Islet of Langerhans (tissue), 1 donor: ENCODE data around the gene DBP.
"Not testable (repeated sequence)": the region's sequence is repeated elsewhere in the genome, so short reads cannot be mapped to it uniquely, and the experiment has no call there.

Experiments used
- FAIRE-seq: peaks from one replicate; lab custom pipeline; 2011; peaks lifted over from hg19 to GRCh38; lab: Jason Lieb, UNC

DBP gene

GRCh38 chr19:48636859-48637448 is at the start of gene DBP:
Gene DBP (minus strand): TSS chr19:48637379. CDS start chr19:48636994, 385 bp downstream.
- FAIRE-seq: no peak

- FAIRE-seq: not testable (repeated sequence)
Observed at GRCh38 chr19:48686637-48687036, 49.5 kb upstream of the DBP start.

GRCh38 chr19:48686088-48686487 is 48.9 kb upstream of the DBP start:
- FAIRE-seq: no peak

GRCh38 chr19:48685583-48685982 is 48.4 kb upstream of the DBP start:
- no peak for FAIRE-seq

- FAIRE-seq: no peak
Observed at GRCh38 chr19:48683349-48683748, 46.2 kb upstream of the DBP start.

GRCh38 chr19:48681127-48681470 is 43.9 kb upstream of the DBP start:
- no peak for FAIRE-seq

GRCh38 chr19:48680436-48681126 is 43.4 kb upstream of the DBP start:
- FAIRE-seq: no peak

GRCh38 chr19:48680006-48680405 is 42.8 kb upstream of the DBP start:
- FAIRE-seq: not testable (repeated sequence)

GRCh38 chr19:48678201-48678600 is 41.0 kb upstream of the DBP start:
- FAIRE-seq: no peak

- no peak for FAIRE-seq
Observed at GRCh38 chr19:48676887-48677286, 39.7 kb upstream of the DBP start.

GRCh38 chr19:48676487-48676886 is 39.3 kb upstream of the DBP start:
- no peak for FAIRE-seq

- no peak for FAIRE-seq
Observed at GRCh38 chr19:48674921-48675824, 38.0 kb upstream of the DBP start.

GRCh38 chr19:48674216-48674809 is 37.1 kb upstream of the DBP start:
- no peak for FAIRE-seq

GRCh38 chr19:48673436-48674100 is 36.4 kb upstream of the DBP start:
- FAIRE-seq: no peak

GRCh38 chr19:48672994-48673393 is 35.8 kb upstream of the DBP start, which contains the start of gene NTN5:
Gene NTN5 (minus strand): TSS chr19:48673017. CDS start chr19:48670986, 2,031 bp downstream.
- FAIRE-seq: no peak

GRCh38 chr19:48671446-48671995 is 34.3 kb upstream of the DBP start:
- no peak for FAIRE-seq

- no peak for FAIRE-seq
Observed at GRCh38 chr19:48670699-48671445, 33.7 kb upstream of the DBP start.

GRCh38 chr19:48669903-48670668 is 32.9 kb upstream of the DBP start:
- FAIRE-seq: no peak

GRCh38 chr19:48668761-48669160 is 31.6 kb upstream of the DBP start:
- no peak for FAIRE-seq

- no peak for FAIRE-seq
Observed at GRCh38 chr19:48668332-48668731, 31.2 kb upstream of the DBP start.
